ENCODE data around the gene ELOVL6. TPM values are rescaled to one million over a fixed set of nuclear protein-coding genes. Genes with fewer than 3 reads are reported as not detected.

ELOVL6 gene
- total RNA-seq, 4 donors from 2014 or later, result 5.5 to 12.9 (median 9.7) TPM; not detected in 1

- Histone ChIP-seq H3K27ac (no peak overlapping the region), H3K4me1 (no peaks in the 10 kb centered on the region), H3K4me3 (no peak overlapping the region), H3K27me3 (no peaks in the 10 kb centered on the region), H3K9me3 (no peaks in the 10 kb centered on the region), H3K36me3 (no peaks in the 10 kb centered on the region)
- TF ChIP-seq POLR2A (IDR thresholded peaks at IDR 0.05), result no peak
- no peak for TF ChIP-seq CTCF (IDR thresholded peaks at IDR 0.05)
- no peak for DNase-seq
- intact Hi-C loops (cut with DNase I; ENCODE audit: low total_unique reads), result no loop called here
Observed at GRCh38 chr4:110058677-110059076, 139.7 kb downstream of the ELOVL6 start.

- Histone ChIP-seq H3K9me3 (no peaks in the 10 kb centered on the region), H3K4me3 (no peak overlapping the region), H3K27me3 (no peaks in the 10 kb centered on the region), H3K27ac (no peak overlapping the region), H3K36me3 (no peaks in the 10 kb centered on the region), H3K4me1 (no peaks in the 10 kb centered on the region)
- no peak for DNase-seq
- TF ChIP-seq POLR2A (IDR thresholded peaks at IDR 0.05), result no peak
- TF ChIP-seq CTCF (IDR thresholded peaks at IDR 0.05), result no peak
- intact Hi-C loops (cut with DNase I; ENCODE audit: low total_unique reads), result no loop called here
Observed at GRCh38 chr4:110055158-110055768, 143.2 kb downstream of the ELOVL6 start.

GRCh38 chr4:110049951-110050925, 148.2 kb downstream of the ELOVL6 start:
- peak; percentile 23 to 42 for DNase-seq
- H3K27ac ChIP-seq, result no peak overlapping the region
- TF ChIP-seq CTCF (IDR thresholded peaks at IDR 0.05) (peak; percentile 62 to 73 (median 70)), POLR2A (IDR thresholded peaks at IDR 0.05) (no peak)
- H3K4me3 ChIP-seq, result no peak overlapping the region
- H3K27me3 ChIP-seq, result no peaks in the 10 kb centered on the region
- H3K36me3 ChIP-seq, result no peaks in the 10 kb centered on the region
- no peaks in the 10 kb centered on the region for H3K4me1 ChIP-seq
- intact Hi-C loops (cut with DNase I; ENCODE audit: low total_unique reads), result loop anchor here (10.0 kb wide), 1 partner anchor 165 kb away; no protein-coding TSS in a partner anchor
- H3K9me3 ChIP-seq, result no peaks in the 10 kb centered on the region

GRCh38 chr4:110046588-110047049, 151.8 kb downstream of the ELOVL6 start:
- Histone ChIP-seq H3K4me3 (no peak overlapping the region), H3K36me3 (no peaks in the 10 kb centered on the region), H3K27me3 (no peaks in the 10 kb centered on the region), H3K27ac (no peak overlapping the region), H3K9me3 (no peaks in the 10 kb centered on the region), H3K4me1 (peaks cover 0 to 5% of the 10 kb centered on the region in 2 donors)
- TF ChIP-seq CTCF (IDR thresholded peaks at IDR 0.05) (no peak), POLR2A (IDR thresholded peaks at IDR 0.05) (no peak)
- intact Hi-C loops (cut with DNase I; ENCODE audit: low total_unique reads), result loop anchor here (10.0 kb wide), 1 partner anchor 168 kb away; no protein-coding TSS in a partner anchor
- no peak for DNase-seq
